ENCODE data around the gene KIF16B. TPM values are rescaled to one million over a fixed set of nuclear protein-coding genes. Genes with fewer than 3 reads are reported as not detected.
A peak's percentile ranks its signal among the peaks of the same experiment; 100 is the strongest.

The KIF16B gene
- total and polyA plus RNA-seq, 2 of the 13 experiments (the other 11 are each of a cell fraction or from before 2014, with no cell fraction given), result 6.9 to 18.0 TPM

- H2AFZ ChIP-seq (ENCODE audit: low read length), result no peak overlapping the region
- H3K9ac ChIP-seq (ENCODE audit: insufficient read depth, low read depth, low read length), result no peak overlapping the region
- WGBS (ENCODE audit: low lambda C conversion rate), result 52% methylated on average over 10 of the region's 10 CpGs
- H3K4me3 ChIP-seq (replicated peaks in 1 of 3; ENCODE audit: insufficient read depth in 1 of 3, low read depth in 2 of 3, low read length in 3 of 3), result no peak overlapping the region
- H3K36me3 ChIP-seq (replicated peaks in 1 of 2; ENCODE audit: control insufficient read depth in 1 of 2, insufficient read depth in 2 of 2, low read length in 2 of 2), result 0 out of 5 replicates have a peak, but pooled peaks cover under 1 to 2% of the 10 kb centered on the region in 2 experiments
- POLR2A ChIA-PET, result no interaction called here
- no peak overlapping the region for H3K27ac ChIP-seq (ENCODE audit: extremely low read length, insufficient read depth, low read length)
- FAIRE-seq (peak; percentile 83), DNase-seq (ENCODE audit: low spot score) (peak; percentile 75), ATAC-seq (peak; percentile 98)
- in situ Hi-C loops (cut with HindIII; ENCODE audit: extremely low pct_ligation_motif_present, low pct_unique_long_range_greater_than_20kb) (no loop called here), intact Hi-C loops (cut with micrococcal nuclease; ENCODE audit: unreplicated experiment) (loop anchor here (1.0 to 10.0 kb wide), 2 partner anchors 42 to 159 kb away; no protein-coding TSS in a partner anchor)
- CTCF ChIA-PET (ENCODE audit: low intra/inter-chr PET ratio, low total read pairs), result no interaction called here
- no peaks in the 10 kb centered on the region for H3K27me3 ChIP-seq (ENCODE audit: control insufficient read depth in 1 of 2, insufficient read depth in 2 of 2, low read length in 2 of 2)
- no peaks in the 10 kb centered on the region for H3K79me2 ChIP-seq (ENCODE audit: insufficient read depth, low read length)
- H3K4me2 ChIP-seq (ENCODE audit: low read depth, low read length), result no peak overlapping the region
- no peaks in the 10 kb centered on the region for H4K20me1 ChIP-seq (ENCODE audit: insufficient read depth, low read length)
- no peaks in the 10 kb centered on the region for H3K4me1 ChIP-seq (ENCODE audit: insufficient read depth, low read length)
- H3K9me3 ChIP-seq (ENCODE audit: low read length), result no peaks in the 10 kb centered on the region
- no TSS peak for BruUV-seq (replicated peaks)
- TF ChIP-seq NCOA1 (CRISPR knock-in tag; IDR thresholded peaks at IDR 0.05) (no peak), ZNF878 (CRISPR knock-in tag; IDR thresholded peaks at IDR 0.05) (peak; percentile 51; the same call in 1 of the 2 replicates), ZNF12 (CRISPR knock-in tag; IDR thresholded peaks at IDR 0.05) (no peak), ZBTB33 (CRISPR knock-in tag; IDR thresholded peaks at IDR 0.05) (peak; percentile 90), RORA (CRISPR knock-in tag; IDR thresholded peaks at IDR 0.05) (no peak), GTF3A (CRISPR knock-in tag; conservative IDR thresholded peaks at IDR 0.05) (no peak), TAF15 (IDR thresholded peaks at IDR 0.05; ENCODE audit: low read depth, low read length, poor library complexity, severe bottlenecking) (no peak), ZSCAN31 (CRISPR knock-in tag; IDR thresholded peaks at IDR 0.05; ENCODE audit: low read depth) (no peak), GLI4 (CRISPR knock-in tag; IDR thresholded peaks at IDR 0.05; ENCODE audit: borderline replicate concordance) (peak; percentile 44; the same call in 1 of the 2 replicates), ASH2L (IDR thresholded peaks at IDR 0.05; ENCODE audit: insufficient read length, low read depth, low read length) (no peak), XRCC5 (optimal IDR thresholded peaks at IDR 0.05; ENCODE audit: low read length) (peak; percentile 93), GZF1 (CRISPR knock-in tag; IDR thresholded peaks at IDR 0.05) (no peak), ZNF790 (CRISPR knock-in tag; IDR thresholded peaks at IDR 0.05; ENCODE audit: borderline replicate concordance) (no peak), MXI1 (IDR thresholded peaks at IDR 0.05; ENCODE audit: borderline replicate concordance, low read depth, low read length) (no peak), PHB2 (IDR thresholded peaks at IDR 0.05; ENCODE audit: partially characterized antibody) (no peak), ZNF292 (CRISPR knock-in tag; IDR thresholded peaks at IDR 0.05; ENCODE audit: borderline replicate concordance, low read depth) (no peak), IKZF5 (CRISPR knock-in tag; IDR thresholded peaks at IDR 0.05) (peak; percentile 44; the same call in 1 of the 2 replicates), SMAD3 (CRISPR knock-in tag; IDR thresholded peaks at IDR 0.05) (no peak), FUBP1 (CRISPR knock-in tag; IDR thresholded peaks at IDR 0.05; ENCODE audit: borderline replicate concordance) (no peak), ZBTB21 (CRISPR knock-in tag; IDR thresholded peaks at IDR 0.05) (no peak), LCORL (IDR thresholded peaks at IDR 0.05) (no peak), LCORL (CRISPR knock-in tag; IDR thresholded peaks at IDR 0.05) (peak; percentile 31; the same call in 1 of the 2 replicates)
Observed at GRCh38 chr20:16434062-16434664, 139.1 kb downstream of the KIF16B start.
